SK-N-SH (cell line): Measurements from ENCODE around the gene COP1.

Source experiments
- CTCF ChIP-seq: fragments of 200-600 bp; sonication (generic); IDR thresholded peaks from 2 replicates; pipeline ENCODE4 v1.6.1; 2017; ENCODE audit warnings: antibody characterized with exemption, mild to moderate bottlenecking, moderate library complexity
- JUND ChIP-seq: IDR thresholded peaks from 2 replicates; pipeline ENCODE4 v1.4.0; 2012
- RAD21 ChIP-seq: IDR thresholded peaks from 2 replicates; pipeline ENCODE4 v1.6.1; 2012; ENCODE audit warnings: mild to moderate bottlenecking, low read length
- SMC3 ChIP-seq: IDR thresholded peaks from 2 replicates; pipeline ENCODE4 v1.6.1; 2012; ENCODE audit warnings: low read depth, low read length, improper control_type of control experiment

GRCh38 chr1:176193023-176193422 is 14.1 kb downstream of the COP1 start:
- TF ChIP-seq SMC3, result no peak
- TF ChIP-seq JUND, result no peak
- TF ChIP-seq RAD21, result no peak
- TF ChIP-seq CTCF, result no peak
